Left renal cortex interstitium (tissue), 4 donors: Measurements from ENCODE around the gene USP34. TPM values are rescaled to one million over a fixed set of nuclear protein-coding genes. Genes with fewer than 3 reads are reported as not detected.

Experiments used
- DNase-seq, 4 donors: peaks; one replicate each; pipeline ENCODE4 v3.0.0-alpha.2; 2013; ENCODE audit warnings: low read depth in 4 of 4, low spot score in 2 of 4, missing footprints in 1 of 4
- polyA plus RNA-seq, 4 donors: library from polyadenylated mRNA; unstranded; fragments of 120-200 nt; gene quantifications; one replicate each; pipeline ENCODE4 v1.2.1, GENCODE V29; 2013; ENCODE audit not compliant: insufficient read length in 4 of 4

USP34 gene
- polyA plus RNA-seq, 4 donors, result 97.9 to 178 (median 121) TPM

DNA sequence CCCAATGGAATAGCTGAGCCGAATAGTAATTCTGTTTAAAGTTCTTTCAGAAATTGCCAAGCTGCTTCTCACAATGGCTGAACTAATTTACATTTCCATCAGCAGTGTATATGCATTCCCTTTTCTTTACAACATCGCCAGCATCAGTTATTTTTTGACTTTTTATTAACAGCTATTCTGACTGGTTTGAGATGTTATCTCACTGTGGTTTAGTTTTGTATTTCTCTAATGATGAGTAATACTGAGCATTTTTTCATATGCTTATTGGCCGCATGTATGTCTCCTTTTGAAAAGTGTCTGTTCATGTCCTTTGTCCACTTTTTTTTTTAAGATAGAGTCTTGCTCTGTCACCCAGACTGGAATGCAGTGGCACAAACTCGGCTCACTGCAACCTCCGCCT lies 208.2 kb downstream of the USP34 start:
- no peak for DNase-seq

DNA sequence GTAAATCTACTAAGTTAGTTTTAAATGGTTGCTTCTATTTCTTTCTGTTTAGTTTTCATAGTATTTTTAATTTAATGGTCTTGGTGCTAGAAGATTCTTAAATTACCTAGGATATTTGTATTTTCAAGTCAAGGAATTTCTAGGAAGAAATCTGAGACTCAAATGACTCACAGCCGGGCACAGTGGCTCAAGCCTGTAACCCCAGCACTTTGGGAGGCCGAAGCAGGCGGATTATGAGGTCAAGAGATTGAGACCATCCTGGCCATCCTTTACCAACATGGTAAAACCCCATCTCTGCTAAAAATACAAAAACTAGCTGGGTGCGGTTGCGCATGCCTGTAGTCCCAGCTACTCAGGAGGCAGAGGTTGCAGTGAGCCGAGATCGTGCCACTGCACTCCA lies 213.4 kb downstream of the USP34 start:
- DNase-seq, result no peak

DNA sequence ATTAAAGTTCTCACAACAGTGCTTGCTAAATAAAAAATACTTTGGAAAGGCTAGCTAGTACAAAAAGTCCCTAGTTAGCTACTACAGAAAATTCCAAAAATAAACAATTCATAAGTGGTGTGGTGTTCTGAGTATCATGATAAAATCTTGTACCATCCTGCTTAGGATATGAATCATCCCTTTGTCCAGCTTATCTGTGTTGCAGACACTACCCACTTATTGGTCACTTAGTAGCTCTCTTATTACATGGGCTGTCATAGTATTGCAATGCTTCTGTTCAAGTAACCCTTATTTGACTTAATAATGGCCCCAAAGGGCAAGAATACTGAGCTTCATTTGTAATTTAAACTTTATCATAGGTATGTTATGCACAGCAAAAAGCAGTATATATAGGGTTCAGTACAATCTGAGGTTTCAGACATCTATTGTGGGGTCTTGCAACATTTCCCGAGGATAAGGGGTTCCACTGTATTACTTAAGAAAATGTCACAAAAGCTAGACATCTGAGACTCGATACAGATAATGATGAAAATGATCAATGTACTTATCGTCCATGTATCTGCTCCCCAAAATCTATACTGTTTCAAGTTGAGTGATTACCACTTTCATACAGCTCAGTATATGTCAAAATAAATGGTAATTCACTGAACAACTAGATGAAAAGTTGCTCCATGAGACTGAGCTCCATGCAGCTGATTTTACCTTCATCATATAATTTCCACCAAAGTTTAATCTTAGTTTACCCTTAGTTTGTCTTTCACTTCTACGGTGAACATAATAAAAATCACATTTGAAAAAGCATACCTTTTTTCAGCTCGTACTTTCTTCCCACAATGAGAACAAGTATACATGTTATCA lies 215.1 kb downstream of the USP34 start:
- no peak for DNase-seq

DNA sequence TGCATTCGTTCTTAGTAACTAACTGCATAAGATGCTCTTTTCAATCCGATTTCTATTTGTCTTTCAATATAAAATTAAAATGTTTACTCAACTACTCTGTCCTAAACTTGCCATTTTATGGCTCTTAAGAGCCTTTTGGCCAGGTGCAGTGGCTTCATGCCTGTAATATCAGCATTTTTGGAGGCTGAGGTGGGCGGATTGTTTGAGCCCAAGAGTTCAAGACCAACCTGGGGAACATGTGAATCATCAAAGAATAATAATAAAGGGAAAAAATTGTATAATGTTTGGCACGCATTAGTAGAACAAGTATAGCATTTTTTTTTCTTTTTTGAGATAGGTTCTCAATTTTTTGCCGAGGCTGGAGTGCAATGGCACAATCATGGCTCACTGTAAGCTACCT lies 216.4 kb downstream of the USP34 start:
- DNase-seq, result no peak

DNA sequence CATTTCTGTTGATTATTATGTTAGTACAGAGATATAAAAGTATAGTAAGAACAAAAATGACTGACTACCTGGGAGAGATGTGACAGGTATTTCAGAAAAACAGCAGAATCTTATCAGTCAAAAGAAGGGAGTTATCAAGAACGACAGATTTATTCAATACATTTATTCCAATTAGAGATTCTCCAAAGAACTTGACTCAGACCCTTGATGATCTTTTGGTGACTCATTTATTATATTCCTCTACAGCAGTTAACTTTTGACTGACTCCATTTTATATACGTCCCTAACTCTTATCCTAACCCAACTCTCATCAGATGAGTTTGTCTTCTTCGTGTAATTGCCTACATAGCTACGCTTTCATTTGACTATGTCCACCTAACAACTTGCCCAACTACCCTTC lies 217.8 kb downstream of the USP34 start:
- DNase-seq, result no peak

DNA sequence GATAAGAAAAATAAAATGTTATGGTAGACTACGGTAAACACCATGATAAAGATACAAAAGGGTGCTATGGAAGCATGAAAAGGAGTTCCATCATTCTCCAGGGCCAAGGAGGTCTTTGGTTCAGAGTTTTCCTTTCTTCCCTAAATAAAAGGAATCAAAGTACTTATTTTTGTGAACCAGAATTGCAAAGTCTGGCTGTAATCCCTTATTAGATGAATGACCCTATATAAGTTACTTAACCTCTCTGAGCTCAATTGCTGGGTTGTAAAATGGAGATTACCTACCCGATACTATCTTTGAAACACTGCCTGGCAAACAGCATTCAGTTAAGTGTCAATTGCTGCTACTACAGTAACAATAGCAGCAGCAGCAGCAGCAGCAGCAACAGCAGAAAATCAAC lies 218.9 kb downstream of the USP34 start:
- no peak for DNase-seq

DNA sequence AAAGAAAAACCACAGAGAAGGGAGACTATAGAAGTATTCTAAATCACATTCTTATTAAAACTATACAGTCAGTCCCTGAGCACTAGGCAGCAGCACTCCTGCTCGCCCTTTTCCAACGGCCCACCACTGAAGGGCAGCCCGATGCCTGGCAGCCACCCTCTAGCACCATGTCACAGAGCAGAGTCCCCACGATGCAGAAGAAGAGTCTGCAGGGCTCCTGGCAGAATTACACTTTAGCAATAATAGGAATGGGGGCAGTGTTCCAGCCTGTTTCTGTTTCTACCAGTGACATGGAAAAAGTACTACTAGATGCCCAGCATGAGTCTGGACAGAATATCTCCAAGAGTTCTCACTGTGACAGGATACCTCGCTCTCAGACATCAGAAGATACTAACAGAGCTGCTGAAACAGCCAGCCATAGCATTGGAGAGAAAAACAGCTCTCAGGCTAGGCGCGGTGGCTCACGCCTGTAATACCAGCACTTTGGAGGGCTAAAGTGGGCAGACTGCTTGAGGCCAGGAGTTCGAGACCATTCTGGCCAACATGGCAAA lies 221.3 kb downstream of the USP34 start:
- DNase-seq, result no peak

DNA sequence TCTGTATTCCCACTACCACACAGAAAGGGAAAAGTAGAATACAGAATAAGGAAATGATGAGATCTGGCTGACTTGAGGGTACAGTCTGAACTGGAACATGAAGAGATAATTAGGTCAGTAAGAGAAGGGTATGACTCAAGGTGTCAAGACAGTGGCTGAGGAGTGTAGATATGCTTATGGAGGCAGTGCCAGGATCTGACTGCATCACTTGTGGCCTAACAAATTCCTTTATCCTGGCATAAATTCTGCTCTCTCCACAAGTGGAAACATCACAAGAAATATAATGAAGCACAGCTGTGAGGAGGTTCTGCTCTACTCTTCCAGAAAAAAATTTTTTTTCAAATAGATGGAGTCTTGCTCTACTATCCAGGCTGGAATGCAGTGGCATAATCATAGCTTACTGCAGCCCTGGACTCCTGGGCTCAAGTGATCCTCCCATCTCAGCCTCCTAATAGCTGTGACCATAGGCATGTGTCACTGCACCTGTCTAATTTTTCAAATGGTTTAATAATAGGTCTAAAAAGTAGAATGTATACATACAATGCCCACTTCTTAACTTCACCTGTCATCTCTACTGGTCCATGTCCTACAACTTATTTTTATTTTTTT lies 223.6 kb downstream of the USP34 start:
- DNase-seq, result no peak

DNA sequence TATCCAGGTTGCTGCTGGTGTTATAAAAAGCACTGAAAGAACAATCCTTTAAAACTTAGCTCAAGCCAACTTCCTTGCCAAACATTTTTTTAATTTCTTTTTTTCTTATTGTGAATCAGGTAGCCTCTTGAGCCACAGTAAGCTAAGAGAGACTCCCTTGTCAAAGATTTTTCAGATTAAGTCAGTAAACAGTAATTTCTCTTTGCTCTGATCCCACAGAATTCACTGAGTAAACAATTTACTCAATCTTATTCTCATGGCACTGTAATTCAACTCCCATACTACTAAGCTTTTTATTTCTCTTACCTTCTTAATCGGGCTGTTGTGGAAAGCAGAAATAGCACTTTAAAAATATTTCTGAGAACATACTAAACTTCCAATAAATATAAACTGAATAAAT lies 226.2 kb downstream of the USP34 start:
- DNase-seq, result no peak

DNA sequence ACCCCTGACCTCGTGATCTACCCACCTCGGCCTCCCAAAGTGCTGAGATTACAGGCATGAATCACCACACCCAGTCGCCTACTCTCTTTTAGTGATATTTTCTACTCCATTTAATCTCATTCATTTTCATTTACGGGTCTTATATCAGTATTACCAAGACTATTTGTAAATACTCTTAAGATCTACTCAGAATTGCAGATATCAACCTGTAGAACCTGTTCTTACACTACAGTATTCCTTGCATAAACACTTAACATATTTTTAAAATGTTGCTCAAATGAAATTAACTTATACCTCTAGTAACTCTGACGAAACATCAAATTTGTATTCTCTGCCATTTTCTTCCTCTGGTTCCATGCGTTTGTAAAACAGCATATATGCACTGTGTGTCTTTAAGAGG lies 229.6 kb downstream of the USP34 start:
- DNase-seq, result no peak

DNA sequence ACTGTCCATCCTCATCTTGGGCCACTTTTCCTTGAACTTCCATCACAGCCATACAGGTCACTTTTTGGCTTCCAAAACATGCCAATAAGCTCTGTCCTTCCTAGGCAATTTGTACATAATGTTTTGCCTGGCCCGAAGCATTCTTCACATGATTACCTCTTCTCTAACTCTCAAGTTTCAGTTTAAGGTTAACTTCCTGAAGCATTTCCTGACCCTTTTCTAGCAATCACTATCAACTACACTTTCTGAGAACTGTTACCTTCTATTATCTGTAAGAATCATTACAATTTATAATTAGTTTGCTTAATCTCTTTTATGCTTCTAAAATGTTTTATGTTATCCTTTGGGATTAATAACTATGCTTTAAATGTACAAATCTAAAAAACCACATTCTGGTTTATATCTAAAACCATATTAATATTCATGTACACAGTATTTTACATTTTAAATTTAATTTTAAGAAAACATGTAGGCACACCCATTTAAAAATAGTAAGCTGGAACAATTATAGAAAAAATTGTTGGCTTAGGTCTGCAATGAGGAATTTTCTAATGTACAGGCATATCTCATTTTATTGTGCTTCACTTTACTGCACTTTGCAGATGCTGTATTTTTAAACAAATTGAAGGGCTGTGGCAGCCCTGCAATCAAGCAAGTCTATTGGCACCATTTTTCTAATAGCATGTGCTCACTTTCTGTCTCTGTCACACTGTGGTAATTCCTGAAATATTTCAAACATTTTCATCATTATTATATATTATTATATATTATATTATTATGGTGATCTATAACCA lies 232.5 kb downstream of the USP34 start:
- no peak for DNase-seq

DNA sequence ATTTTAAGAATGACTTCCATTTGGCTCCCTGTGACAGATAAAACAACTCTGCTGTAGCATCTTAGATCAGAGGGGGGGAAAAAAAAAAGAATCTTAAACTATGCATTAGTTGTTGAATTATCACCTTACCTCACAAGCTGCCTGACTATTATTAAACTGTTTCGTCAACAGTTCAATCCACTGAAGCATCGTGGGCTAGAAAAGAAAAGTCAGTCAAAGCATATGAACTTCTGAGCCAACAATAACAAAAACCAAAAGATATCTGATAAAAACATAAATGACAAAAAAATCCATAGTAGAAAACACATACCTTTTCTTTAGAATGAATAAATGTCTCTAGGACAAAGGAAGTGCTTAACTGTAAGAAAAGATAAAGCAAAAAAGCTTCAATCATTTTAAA lies 235.2 kb downstream of the USP34 start:
- no peak for DNase-seq

DNA sequence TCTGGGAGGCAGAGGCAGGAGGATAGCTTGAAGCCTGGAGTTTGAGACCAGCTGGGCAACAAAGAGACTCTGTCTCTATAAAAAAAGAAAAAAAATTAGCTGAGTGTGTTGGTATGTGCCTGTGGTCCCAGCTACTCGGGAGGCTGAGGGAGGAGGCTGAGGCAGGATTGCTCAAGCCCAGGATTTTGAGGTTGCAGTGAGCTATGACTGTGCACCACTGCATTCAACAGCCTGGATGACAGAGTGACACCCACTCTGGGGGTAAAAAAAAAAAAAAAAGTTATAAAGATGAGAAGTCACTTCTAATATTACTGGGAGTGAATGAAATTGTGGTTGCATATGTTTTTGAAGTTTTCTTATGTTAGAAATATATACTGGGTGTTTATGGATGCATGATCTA lies 237.3 kb downstream of the USP34 start:
- DNase-seq, result no peak

DNA sequence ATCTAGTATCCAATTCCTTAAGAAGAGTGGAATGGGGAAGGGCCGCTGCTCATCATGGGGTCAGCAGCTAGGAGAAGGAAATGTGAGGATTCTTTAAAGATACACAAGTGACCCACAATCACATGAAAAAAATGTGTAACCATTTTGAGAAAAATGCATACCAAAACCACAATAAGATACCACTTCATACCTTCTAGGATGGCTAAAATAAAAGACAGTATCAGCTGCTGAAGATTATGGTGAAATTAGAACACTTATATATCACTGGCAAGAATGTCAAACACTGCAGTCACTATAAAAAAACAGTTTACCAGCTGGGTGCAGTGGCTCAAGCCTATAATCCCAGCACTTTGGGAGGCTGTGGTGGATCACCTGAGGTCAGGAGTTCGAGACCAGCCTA lies 241.0 kb downstream of the USP34 start:
- no peak for DNase-seq

DNA sequence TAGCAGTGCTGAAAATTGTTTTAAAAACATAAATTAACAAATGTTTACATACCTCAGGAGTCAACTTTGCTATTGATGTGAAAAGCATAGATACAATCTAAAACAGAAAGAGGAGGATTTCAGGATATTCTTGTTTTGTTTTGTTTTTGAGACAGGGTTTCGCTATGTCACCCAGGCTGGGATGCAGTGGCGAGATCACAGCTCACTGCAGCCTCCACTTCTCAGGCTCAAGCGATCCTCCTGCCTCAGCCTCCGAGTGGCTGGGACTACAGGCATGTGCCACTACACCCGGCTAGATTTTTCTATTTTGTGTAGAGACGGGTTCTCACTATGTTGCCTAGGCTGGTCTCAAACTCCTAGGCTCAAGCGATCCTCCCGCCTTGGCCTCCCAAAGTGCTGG lies 248.3 kb downstream of the USP34 start:
- DNase-seq, result no peak

DNA sequence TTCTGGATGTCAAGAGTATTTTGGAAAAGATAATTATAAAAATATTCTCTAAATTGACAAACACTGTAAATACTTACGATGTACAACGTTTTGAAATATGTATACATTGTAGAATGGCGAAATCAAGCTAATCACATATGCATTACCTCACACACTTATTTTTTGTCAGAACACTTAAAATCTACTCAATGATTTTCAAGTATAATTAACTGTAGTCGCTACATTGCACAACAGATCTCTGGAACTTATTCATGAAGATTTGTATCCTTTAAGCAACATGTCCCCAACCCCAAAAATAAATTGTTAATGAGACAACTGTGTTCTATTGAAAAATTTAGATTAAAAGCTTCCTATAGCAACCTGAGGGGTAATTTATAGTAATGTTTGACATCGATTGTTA lies 249.1 kb downstream of the USP34 start:
- no peak for DNase-seq

DNA sequence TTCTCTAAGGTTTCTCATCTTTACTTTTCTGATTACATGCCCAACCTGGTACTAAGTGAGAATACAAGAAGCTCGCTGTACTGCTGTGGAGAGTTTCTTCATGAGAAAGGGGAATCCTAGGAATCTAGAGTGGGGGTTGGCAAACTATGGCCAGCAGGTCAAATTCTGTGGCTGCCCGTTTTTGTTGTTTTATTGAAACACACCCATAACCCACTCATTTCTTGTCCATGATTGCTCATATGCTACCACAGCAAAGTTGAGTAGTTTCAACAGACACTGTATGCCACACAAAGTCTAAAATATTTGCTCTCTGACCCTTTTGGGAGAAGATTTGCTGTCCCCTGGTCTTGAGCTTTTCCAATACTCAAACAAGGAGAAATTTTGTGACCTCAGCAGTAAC lies 250.1 kb downstream of the USP34 start:
- no peak for DNase-seq

DNA sequence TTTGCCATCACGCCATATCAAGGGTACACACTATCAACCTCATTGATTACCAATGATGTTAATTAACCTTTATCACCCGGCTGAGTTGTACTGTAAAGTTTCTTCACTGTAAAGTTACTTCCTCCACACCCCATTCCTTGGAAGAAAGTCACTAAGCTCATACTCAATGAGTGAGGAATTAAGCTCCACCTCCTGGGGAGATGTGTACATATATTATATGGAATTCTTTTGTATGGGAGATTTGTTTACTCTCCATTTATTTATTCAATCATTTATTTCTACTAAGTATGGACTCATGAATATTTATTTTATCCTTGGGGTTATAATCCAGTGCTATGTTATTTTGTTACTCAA lies 252.1 kb downstream of the USP34 start:
- no peak for DNase-seq

DNA sequence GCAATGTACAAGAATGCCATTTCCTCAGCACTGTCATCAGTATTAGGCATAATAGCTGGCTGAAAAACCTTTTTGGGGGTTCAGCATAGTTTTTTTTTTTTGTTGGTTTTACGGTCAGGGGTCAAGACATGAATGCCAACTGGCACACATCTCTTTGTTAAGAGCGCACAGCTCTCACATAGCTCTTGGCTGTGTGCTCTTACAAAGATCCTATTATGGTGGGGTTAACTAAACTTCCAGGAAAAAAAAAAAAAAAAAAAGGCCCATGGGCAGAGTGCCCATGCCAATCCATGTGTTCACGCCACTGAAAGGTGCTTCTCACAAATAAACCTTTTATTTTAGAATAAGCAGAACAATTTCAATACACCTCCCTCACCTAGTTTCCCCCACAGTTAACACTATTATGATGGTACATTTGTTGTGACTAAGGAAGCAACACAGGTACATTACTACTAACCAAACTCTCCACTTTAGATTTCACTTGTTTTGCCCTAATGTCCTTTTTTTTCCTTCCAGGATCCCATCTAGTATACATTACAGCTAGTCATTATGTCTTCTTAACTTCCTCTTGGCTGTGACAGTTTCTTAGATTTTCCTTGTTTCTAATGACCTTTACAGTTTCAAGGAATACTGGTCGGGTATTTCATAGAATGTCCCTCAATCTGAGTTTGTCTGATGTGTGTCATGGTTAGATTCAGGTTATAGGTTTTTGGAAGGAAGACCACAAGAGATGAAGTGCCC lies 252.6 kb downstream of the USP34 start:
- DNase-seq, result no peak

DNA sequence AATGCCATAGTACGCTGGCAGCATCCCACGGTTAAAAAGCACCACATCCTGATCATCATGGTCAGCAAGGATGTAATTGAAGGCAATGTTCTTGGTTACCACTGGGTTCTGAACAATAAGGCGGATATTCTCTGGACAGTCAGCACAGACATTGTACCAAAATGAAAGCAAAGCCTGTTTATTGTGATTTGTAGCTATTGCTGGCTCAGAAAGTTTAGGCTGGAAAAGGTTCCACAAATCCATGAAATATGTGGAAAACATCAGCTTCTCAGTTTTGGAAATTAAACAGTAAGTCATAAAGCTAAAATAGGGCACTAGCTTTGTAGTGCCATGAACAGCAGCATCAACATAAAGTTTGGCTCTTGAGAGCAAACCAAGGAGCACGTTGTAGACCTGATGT lies 256.7 kb downstream of the USP34 start:
- DNase-seq, result no peak
